SK-N-SH treated with all-trans-retinoic acid at 6 μM for 48 hours (cell line): ENCODE data around the gene ACADSB.

Source experiments
- ARNTL ChIP-seq: fragments of 450-650 bp; formaldehyde crosslinking; IDR thresholded peaks from 2 replicates; pipeline ENCODE4 v1.5.0; 2020; ENCODE audit warnings: low read depth, mild to moderate bottlenecking, moderate library complexity, borderline replicate concordance
- BACH2 ChIP-seq: fragments of 250-450 bp; sonication (Bioruptor Pico); IDR thresholded peaks from 2 replicates; pipeline ENCODE4 v1.9.0; 2021; ENCODE audit warnings: mild to moderate bottlenecking, borderline replicate concordance
- CSDC2 ChIP-seq: fragments of 250-450 bp; sonication (Bioruptor Pico); IDR thresholded peaks from 2 replicates; pipeline ENCODE4 v1.5.0; 2020; ENCODE audit warnings: mild to moderate bottlenecking, moderate library complexity
- ESRRG ChIP-seq: fragments of 250-450 bp; sonication (Bioruptor Pico); IDR thresholded peaks from 2 replicates; pipeline ENCODE4 v1.6.1; 2021; ENCODE audit warnings: mild to moderate bottlenecking
- PPARA ChIP-seq: fragments of 250-450 bp; sonication (Bioruptor Pico); IDR thresholded peaks from 2 replicates; pipeline ENCODE4 v1.5.0; 2020; ENCODE audit warnings: mild to moderate bottlenecking, borderline replicate concordance
- RARB ChIP-seq: fragments of 250-450 bp; sonication (Bioruptor Pico); IDR thresholded peaks from 2 replicates; pipeline ENCODE4 v1.8.0; 2021; ENCODE audit warnings: mild to moderate bottlenecking, moderate library complexity
- SNAI2 ChIP-seq: fragments of 250-450 bp; sonication (Bioruptor Pico); IDR thresholded peaks from 2 replicates; pipeline ENCODE4 v1.5.0; 2020; ENCODE audit warnings: mild to moderate bottlenecking, moderate library complexity
- TCF4 ChIP-seq: fragments of 250-450 bp; sonication (Bioruptor Pico); IDR thresholded peaks from 2 replicates; pipeline ENCODE4 v1.8.0; 2021; ENCODE audit warnings: mild to moderate bottlenecking, moderate library complexity, borderline replicate concordance
- TOX ChIP-seq: fragments of 250-450 bp; sonication (Bioruptor Pico); IDR thresholded peaks from 2 replicates; pipeline ENCODE4 v1.8.0; 2021; ENCODE audit warnings: mild to moderate bottlenecking, moderate library complexity, borderline replicate concordance
- ZFP30 ChIP-seq: fragments of 450-650 bp; formaldehyde crosslinking; IDR thresholded peaks from 2 replicates; pipeline ENCODE4 v1.5.0; 2022; ENCODE audit warnings: mild to moderate bottlenecking, moderate library complexity
- ZNF565 ChIP-seq: fragments of 450-650 bp; formaldehyde crosslinking; conservative IDR thresholded peaks from 2 replicates; pipeline ENCODE4 v1.5.0; 2020; ENCODE audit warnings: low read depth, mild to moderate bottlenecking, moderate library complexity
- TF ChIP-seq, protein P1 (sequence below): fragments of 250-450 bp; sonication (Bioruptor Pico); IDR thresholded peaks from 2 replicates; pipeline ENCODE4 v1.8.0; 2020; ENCODE audit warnings: mild to moderate bottlenecking, moderate library complexity, borderline replicate concordance
- TF ChIP-seq, protein P2 (sequence below): fragments of 250-450 bp; sonication (Bioruptor Pico); IDR thresholded peaks from 2 replicates; pipeline ENCODE4 v1.5.1; 2021; ENCODE audit warnings: mild to moderate bottlenecking, moderate library complexity

DNA sequence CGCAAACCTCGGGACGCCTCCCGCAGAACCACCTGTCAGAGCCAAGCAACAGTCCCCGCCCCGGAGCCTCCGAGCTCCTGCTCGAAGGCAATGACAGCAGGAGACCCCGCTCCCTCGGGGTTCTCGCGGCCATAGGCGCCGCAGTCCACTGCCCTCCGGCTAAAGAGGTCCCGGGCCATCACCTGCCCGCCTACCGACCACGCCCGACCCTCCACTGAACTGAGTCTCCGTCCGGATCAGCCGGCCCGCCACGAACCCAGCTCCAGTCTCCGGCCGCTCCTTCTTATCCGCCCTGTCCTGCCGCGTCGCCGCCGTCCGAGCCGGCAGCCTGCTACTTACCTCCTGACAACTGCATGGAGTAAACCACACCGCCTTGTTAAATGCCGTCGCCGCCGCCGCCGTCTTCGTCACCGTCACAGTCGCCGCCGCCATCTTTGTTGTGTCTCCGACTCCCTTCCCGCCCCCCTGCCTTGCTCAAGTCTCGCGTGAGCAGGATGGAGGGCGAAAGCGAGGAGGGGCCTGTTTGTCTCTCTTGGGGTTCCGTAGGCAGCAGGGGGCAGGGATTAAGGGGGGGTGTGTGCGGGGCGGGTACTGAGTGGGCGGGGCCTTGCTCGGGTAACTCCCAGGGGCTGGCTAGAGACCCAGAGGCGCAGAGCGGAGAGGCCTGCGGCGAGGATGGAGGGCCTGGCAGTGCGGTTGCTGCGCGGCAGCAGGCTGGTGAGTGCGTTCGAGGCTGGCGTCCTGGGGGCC, at the start of gene ACADSB, which contains the start of gene IKZF5:
- no peak for TF ChIP-seq SNAI2 (CRISPR knock-in tag)
- TF ChIP-seq, protein P1, sequence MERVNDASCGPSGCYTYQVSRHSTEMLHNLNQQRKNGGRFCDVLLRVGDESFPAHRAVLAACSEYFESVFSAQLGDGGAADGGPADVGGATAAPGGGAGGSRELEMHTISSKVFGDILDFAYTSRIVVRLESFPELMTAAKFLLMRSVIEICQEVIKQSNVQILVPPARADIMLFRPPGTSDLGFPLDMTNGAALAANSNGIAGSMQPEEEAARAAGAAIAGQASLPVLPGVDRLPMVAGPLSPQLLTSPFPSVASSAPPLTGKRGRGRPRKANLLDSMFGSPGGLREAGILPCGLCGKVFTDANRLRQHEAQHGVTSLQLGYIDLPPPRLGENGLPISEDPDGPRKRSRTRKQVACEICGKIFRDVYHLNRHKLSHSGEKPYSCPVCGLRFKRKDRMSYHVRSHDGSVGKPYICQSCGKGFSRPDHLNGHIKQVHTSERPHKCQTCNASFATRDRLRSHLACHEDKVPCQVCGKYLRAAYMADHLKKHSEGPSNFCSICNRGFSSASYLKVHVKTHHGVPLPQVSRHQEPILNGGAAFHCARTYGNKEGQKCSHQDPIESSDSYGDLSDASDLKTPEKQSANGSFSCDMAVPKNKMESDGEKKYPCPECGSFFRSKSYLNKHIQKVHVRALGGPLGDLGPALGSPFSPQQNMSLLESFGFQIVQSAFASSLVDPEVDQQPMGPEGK (CRISPR knock-in tag), result no peak
- no peak for TF ChIP-seq ARNTL (CRISPR knock-in tag)
- no peak for TF ChIP-seq ZFP30 (CRISPR knock-in tag)
- TF ChIP-seq BACH2 (CRISPR knock-in tag), result no peak
- no peak for TF ChIP-seq CSDC2 (CRISPR knock-in tag)
- TF ChIP-seq, protein P2, sequence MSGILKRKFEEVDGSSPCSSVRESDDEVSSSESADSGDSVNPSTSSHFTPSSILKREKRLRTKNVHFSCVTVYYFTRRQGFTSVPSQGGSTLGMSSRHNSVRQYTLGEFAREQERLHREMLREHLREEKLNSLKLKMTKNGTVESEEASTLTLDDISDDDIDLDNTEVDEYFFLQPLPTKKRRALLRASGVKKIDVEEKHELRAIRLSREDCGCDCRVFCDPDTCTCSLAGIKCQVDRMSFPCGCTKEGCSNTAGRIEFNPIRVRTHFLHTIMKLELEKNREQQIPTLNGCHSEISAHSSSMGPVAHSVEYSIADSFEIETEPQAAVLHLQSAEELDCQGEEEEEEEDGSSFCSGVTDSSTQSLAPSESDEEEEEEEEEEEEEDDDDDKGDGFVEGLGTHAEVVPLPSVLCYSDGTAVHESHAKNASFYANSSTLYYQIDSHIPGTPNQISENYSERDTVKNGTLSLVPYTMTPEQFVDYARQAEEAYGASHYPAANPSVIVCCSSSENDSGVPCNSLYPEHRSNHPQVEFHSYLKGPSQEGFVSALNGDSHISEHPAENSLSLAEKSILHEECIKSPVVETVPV (CRISPR knock-in tag), result no peak
- TF ChIP-seq ESRRG (CRISPR knock-in tag), result no peak
- TF ChIP-seq RARB (CRISPR knock-in tag), result no peak
- TF ChIP-seq TOX (CRISPR knock-in tag), result no peak
- TF ChIP-seq TCF4 (CRISPR knock-in tag), result no peak
- TF ChIP-seq PPARA (CRISPR knock-in tag), result no peak
- no peak for TF ChIP-seq ZNF565 (CRISPR knock-in tag)
